Psoas muscle (tissue), 8 donors: ENCODE results near the gene UCN3. TPM values are rescaled to one million over a fixed set of nuclear protein-coding genes. Genes with fewer than 3 reads are reported as not detected.

Experiments used
- ATAC-seq, 4 donors: fragments of 200-7000 bp; cut with Tn5 transposase; one replicate each; pipeline ENCODE4 v1.9.1; 2020; ENCODE audit warnings: moderate library complexity in 3 of 4, mild to moderate bottlenecking in 2 of 4
- DNase-seq, 2 donors: peaks; one replicate each; pipeline ENCODE4 v3.0.0-alpha.2; 2020
- H3K27ac ChIP-seq: fragments of 200-600 bp; one replicate; pipeline ENCODE4 v1.8.0; 2022
- H3K27me3 ChIP-seq, 3 donors: fragments of 200-600 bp in 1 of 3; one replicate each; pipeline versions ENCODE4 v1.6.1 to v1.8.0; 2013 to 2022; ENCODE audit warnings: low read length in 2 of 3, mild to moderate bottlenecking in 2 of 3, moderate library complexity in 1 of 3; ENCODE audit not compliant: insufficient read depth in 3 of 3
- H3K36me3 ChIP-seq, 2 donors: fragments of 200-600 bp in 1 of 2; one replicate each; pipeline versions ENCODE4 v1.6.1 to v1.8.0; 2013 to 2022; ENCODE audit warnings: low read depth in 1 of 2, mild to moderate bottlenecking in 1 of 2, moderate library complexity in 1 of 2; ENCODE audit not compliant: insufficient read depth in 1 of 2
- H3K4me1 ChIP-seq: fragments of 200-600 bp; one replicate; pipeline ENCODE4 v1.8.0; 2022
- H3K4me3 ChIP-seq: fragments of 200-600 bp; one replicate; pipeline ENCODE4 v1.8.0; 2022; ENCODE audit warnings: mild to moderate bottlenecking
- H3K9me3 ChIP-seq: fragments of 200-600 bp; one replicate; pipeline ENCODE4 v1.8.0; 2022
- CTCF ChIP-seq: fragments of 200-600 bp; IDR thresholded peaks from one replicate; pipeline ENCODE4 v1.8.0; 2022; ENCODE audit warnings: antibody characterized with exemption
- WGBS, 3 donors: extraction: QIAGEN DNeasy Blood & Tissue Kit; methylation state at CpG; one replicate each; pipeline versions ENCODE4 v1.1.6 to v1.1.7; 2013; 5-methylcytosine and 5-hydroxymethylcytosine counted together
- intact Hi-C, 2 donors: fragments of 100-400 bp; cut with DNase I; formaldehyde crosslinking; loops; one replicate each; pipeline versions ENCODE4 v1.11.0 to v1.14.2; 2022
- polyA plus RNA-seq, 3 donors: library from polyadenylated mRNA; stranded (reverse); fragments of 200-250 nt; gene quantifications; one replicate each; pipeline ENCODE4 v1.2.3, GENCODE V29; 2013
- total RNA-seq, 4 donors: library from RNA; stranded (reverse); fragmentation: NEBNext Ultra II Directional in 2 of 4; extraction: Animal tissue kit (Norgen Biotek cat#: 25700) in 2 of 4; gene quantifications; one replicate each; pipeline versions ENCODE4 v1.2.1 to v1.2.4, GENCODE V29; 2021 to 2023
- donor health status: healthy with polysubstance abuse.
- donor health status: DM: no; HTN: no; CAD: no; lungs with moderate emphysema.
- donor health status: Bipolar disorder and iron deficiency.
- donor health status: healthy.
- donor health status: DM: yes; HTN: yes; CAD: no.
- donor health status: DM: no; HTN: no; CAD: no.
- donor health status: DM: no; HTN: no; CAD: no.
- donor health status: DM: yes; HTN: yes; CAD: no.

The UCN3 gene
- total and polyA plus RNA-seq, 7 donors, result not detected

GRCh38 chr10:5390607-5391205, 25.9 kb downstream of the UCN3 start:
- Histone ChIP-seq H3K4me3 (no peak overlapping the region), H3K4me1 (no peaks in the 10 kb centered on the region), H3K36me3 (no peaks in the 10 kb centered on the region), H3K9me3 (peaks cover 18% of the 10 kb centered on the region), H3K27me3 (no peaks in the 10 kb centered on the region), H3K27ac (no peak overlapping the region)
- no peak for ATAC-seq
- no peak for TF ChIP-seq CTCF
- intact Hi-C loops, result no loop called here
- 96 to 100% (median 100%) methylated on average over 1 of the region's 1 CpG for WGBS, 3 donors
- DNase-seq, result no peak

GRCh38 chr10:5391790-5392189, 27.0 kb downstream of the UCN3 start:
- no peak overlapping the region for H3K27ac ChIP-seq
- no peak for DNase-seq
- ATAC-seq, result no peak
- H3K36me3 ChIP-seq, result no peaks in the 10 kb centered on the region
- intact Hi-C loops, result no loop called here
- H3K9me3 ChIP-seq, result peaks cover 18% of the 10 kb centered on the region
- WGBS, 3 donors, result 27 to 35% (median 31%) methylated on average over 3 of the region's 3 CpGs
- no peak for TF ChIP-seq CTCF
- no peaks in the 10 kb centered on the region for H3K27me3 ChIP-seq
- H3K4me3 ChIP-seq, result no peak overlapping the region
- H3K4me1 ChIP-seq, result no peaks in the 10 kb centered on the region

- peaks cover 18% of the 10 kb centered on the region for H3K9me3 ChIP-seq
- ATAC-seq (no peak), DNase-seq (no peak)
- H3K4me1 ChIP-seq, result no peaks in the 10 kb centered on the region
- no peak overlapping the region for H3K27ac ChIP-seq
- H3K36me3 ChIP-seq, result no peaks in the 10 kb centered on the region
- 94 to 98% (median 97%) methylated on average over 14 of the region's 14 CpGs for WGBS, 3 donors
- H3K4me3 ChIP-seq, result no peak overlapping the region
- intact Hi-C loops, result no loop called here
- TF ChIP-seq CTCF, result no peak
- no peaks in the 10 kb centered on the region for H3K27me3 ChIP-seq
Observed at GRCh38 chr10:5393529-5393928, 28.8 kb downstream of the UCN3 start.

GRCh38 chr10:5395168-5395567, 30.4 kb downstream of the UCN3 start:
- no peaks in the 10 kb centered on the region for H3K36me3 ChIP-seq
- intact Hi-C loops, result no loop called here
- no peaks in the 10 kb centered on the region for H3K27me3 ChIP-seq
- no peak overlapping the region for H3K27ac ChIP-seq
- H3K4me3 ChIP-seq, result no peak overlapping the region
- 86 to 89% (median 87%) methylated on average over 18 of the region's 18 CpGs for WGBS, 3 donors
- ATAC-seq, result no peak
- no peak for DNase-seq
- TF ChIP-seq CTCF, result no peak
- H3K4me1 ChIP-seq, result no peaks in the 10 kb centered on the region
- peaks cover 10% of the 10 kb centered on the region for H3K9me3 ChIP-seq
